ENCODE measurements around the gene PCYT2. TPM values are rescaled to one million over a fixed set of nuclear protein-coding genes. Genes with fewer than 3 reads are reported as not detected.

The PCYT2 gene
- total RNA-seq, 6 experiments from 2014 or later = 63.5 to 103 (median 89.3) TPM

DNA sequence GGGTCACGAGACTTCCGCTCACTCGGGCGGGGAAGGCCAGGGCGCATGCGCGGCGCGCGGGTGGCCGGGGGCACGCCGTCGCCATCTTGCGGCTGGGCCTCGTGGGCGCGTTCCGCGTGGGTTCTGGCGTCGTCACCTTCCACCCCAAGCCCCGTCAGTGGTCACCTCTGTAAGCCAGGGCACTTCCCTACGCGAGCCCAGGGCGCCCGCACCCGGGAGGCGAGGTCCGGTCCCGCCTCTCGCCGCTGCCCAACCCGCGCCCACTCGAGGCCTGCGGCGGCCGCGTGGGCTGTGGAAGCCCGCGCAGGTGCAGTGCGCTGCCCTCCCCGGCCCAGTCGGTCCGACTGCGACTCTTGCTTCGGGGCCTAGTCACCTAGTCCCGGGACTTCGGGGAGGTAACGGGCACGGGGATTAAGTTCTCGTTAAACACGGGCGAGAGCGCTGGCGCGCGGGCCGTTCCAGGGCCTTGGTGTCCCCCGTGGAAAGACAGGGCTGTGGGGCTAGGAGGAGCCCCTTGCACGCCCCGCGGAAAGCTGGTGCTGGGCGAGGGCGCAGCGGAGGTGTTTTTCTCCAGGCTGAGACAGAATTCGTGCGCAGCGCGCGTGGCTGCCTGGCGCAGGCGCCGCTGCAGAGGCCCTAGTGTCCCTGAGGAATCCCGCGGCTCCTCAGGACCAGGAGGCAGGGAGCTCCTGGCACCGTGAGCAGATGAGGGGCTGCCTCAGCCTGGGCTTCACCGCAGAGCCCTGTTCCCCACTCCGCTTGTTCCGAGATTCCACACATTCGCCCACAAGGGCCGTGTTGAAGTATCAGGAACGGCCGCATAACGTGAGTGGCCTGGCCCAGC, 39.6 kb downstream of the PCYT2 start:
- H3K36me3 ChIP-seq = peaks cover 0 to 16% (median 8%) of the 10 kb centered on the region in 4 donors
- 0% methylated on average over 4 of the region's 86 CpGs for WGBS (ENCODE audit: insufficient coverage, low coverage, low lambda C conversion rate, missing lambda C conversion rate)
- peak; percentile 92 for TF ChIP-seq POLR2A (IDR thresholded peaks at IDR 0.05)
- TF ChIP-seq, protein P1, sequence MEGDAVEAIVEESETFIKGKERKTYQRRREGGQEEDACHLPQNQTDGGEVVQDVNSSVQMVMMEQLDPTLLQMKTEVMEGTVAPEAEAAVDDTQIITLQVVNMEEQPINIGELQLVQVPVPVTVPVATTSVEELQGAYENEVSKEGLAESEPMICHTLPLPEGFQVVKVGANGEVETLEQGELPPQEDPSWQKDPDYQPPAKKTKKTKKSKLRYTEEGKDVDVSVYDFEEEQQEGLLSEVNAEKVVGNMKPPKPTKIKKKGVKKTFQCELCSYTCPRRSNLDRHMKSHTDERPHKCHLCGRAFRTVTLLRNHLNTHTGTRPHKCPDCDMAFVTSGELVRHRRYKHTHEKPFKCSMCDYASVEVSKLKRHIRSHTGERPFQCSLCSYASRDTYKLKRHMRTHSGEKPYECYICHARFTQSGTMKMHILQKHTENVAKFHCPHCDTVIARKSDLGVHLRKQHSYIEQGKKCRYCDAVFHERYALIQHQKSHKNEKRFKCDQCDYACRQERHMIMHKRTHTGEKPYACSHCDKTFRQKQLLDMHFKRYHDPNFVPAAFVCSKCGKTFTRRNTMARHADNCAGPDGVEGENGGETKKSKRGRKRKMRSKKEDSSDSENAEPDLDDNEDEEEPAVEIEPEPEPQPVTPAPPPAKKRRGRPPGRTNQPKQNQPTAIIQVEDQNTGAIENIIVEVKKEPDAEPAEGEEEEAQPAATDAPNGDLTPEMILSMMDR (IDR thresholded peaks at IDR 0.05) = peak in 3 of 4 donors; percentile 30 to 56 (median 38)
- peaks cover 0 to 42% (median 21%) of the 10 kb centered on the region in 4 donors for H3K4me1 ChIP-seq
- intact Hi-C loops (cut with DNase I) = no loop called here
- ATAC-seq (peak; percentile 6 to 32 (median 16)), DNase-seq (peak; percentile 96 to 97 (median 97))
- peak overlapping the region; percentile 96 to 99 (median 99) for H3K27ac ChIP-seq
- no peaks in the 10 kb centered on the region for H3K27me3 ChIP-seq
- H3K4me3 ChIP-seq = peak overlapping the region; percentile 87 to 99 (median 93)
- no peaks in the 10 kb centered on the region for H3K9me3 ChIP-seq

DNA sequence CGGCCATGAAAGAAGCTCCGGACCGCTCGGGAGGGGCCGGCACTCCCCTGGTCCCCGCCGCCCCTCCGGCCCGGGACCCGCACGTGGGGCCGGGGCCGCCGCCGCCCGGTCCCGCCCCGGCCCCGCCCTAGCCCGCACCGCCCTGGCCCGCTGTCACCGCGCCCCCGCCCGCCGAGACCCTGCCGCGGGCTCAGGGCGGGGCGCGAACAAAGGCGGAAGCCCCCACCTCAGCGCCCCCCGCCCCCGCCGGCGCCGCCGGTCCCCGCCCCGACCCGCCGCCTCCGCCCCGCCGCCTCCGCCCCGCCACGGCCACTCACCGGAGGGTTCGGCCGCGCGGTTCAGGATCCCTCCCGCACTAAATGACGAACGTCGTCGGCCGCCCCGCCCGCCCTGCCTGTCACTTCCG, 40.2 kb downstream of the PCYT2 start, which contains the start of gene ARHGDIA:
TSS of gene ARHGDIA (minus strand) at position 357 of the 406 bp plus-strand sequence. CDS start 1,407 bp downstream, outside the sequence.
- ATAC-seq = peak; percentile 16 to 63 (median 40)
- peaks cover 0 to 48% (median 24%) of the 10 kb centered on the region in 4 donors for H3K4me1 ChIP-seq
- 0% methylated on average over 8 of the region's 64 CpGs for whole genome bisulfite sequencing (ENCODE audit: insufficient coverage, low coverage, low lambda C conversion rate, missing lambda C conversion rate)

DNA sequence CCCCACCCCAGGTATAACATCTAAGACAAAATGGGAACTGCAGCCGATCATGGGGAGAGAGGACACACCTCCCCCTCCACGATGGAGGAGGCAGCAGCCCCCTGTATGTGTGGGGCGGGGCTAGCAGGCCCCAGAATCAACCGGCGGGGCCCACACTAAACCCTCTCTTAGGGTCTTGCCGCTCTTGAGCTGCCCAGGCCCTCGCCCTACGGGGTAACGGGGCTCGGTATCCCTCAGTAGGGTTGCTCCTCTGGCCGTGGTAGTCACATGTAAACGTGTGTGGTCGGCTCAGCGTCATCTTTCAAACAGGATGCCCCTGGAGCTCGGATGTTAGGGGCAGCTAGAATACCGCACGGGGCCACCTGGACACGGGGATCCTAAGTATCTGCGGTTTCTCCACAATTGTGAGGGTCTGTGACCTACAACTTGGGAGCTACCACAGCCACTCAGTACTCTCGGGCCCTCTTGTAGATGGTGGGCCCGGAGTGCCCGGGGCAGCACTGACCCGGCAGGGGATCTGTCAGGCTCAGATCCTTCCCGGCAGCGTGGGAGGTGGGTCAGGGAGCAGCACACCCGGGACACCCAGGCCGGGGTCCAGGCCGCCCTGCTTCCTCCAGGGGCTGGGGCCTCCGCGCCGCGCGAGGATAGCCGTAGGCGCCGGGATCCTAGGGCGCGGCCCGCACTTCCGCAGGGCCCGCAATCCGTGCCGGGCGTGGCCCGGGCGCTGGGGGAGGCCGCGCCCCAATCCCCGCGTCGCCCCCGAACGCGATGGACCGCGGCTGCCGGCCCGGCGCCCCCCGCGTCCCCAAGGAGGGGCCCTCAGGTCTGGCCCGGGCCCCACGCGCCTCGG, 40.8 kb downstream of the PCYT2 start:
- Histone ChIP-seq H3K4me1 (peaks cover 0 to 51% (median 25%) of the 10 kb centered on the region in 4 donors), H3K36me3 (peaks cover 0 to 16% (median 8%) of the 10 kb centered on the region in 4 donors)
- ATAC-seq = peak in 2 of 4 donors; percentile 0

More for the DNA sequence above, 40.2 kb downstream of the PCYT2 start, which contains the start of gene ARHGDIA:
- peak within 1 kb of the TSS; percentile 87 to 99 (median 93) for H3K4me3 ChIP-seq
- H3K27ac ChIP-seq = peak within 1 kb of the TSS; percentile 96 to 99 (median 99)
- TF ChIP-seq POLR2A (IDR thresholded peaks at IDR 0.05) = no peak
- TF ChIP-seq, protein P1 (IDR thresholded peaks at IDR 0.05) = no peak
- H3K36me3 ChIP-seq = peaks cover 0 to 16% (median 8%) of the 10 kb centered on the region in 4 donors
- intact Hi-C loops (cut with DNase I) = no loop called here
- DNase-seq = peak in 1 of 3 donors; percentile 56
- H3K27me3 ChIP-seq = no peaks in the 10 kb centered on the region
- H3K9me3 ChIP-seq = no peaks in the 10 kb centered on the region

More for the DNA sequence above, 40.8 kb downstream of the PCYT2 start:
- intact Hi-C loops (cut with DNase I) = no loop called here
- H3K27me3 ChIP-seq = no peaks in the 10 kb centered on the region
- 1% methylated on average over 16 of the region's 65 CpGs for WGBS (ENCODE audit: insufficient coverage, low coverage, low lambda C conversion rate, missing lambda C conversion rate)
- peak; percentile 60 to 65 (median 63) for DNase-seq
- H3K9me3 ChIP-seq = no peaks in the 10 kb centered on the region
- H3K27ac ChIP-seq = peak overlapping the region; percentile 82 to 99 (median 93)
- TF ChIP-seq, protein P1 (IDR thresholded peaks at IDR 0.05) = no peak
- peak; percentile 33 for TF ChIP-seq POLR2A (IDR thresholded peaks at IDR 0.05)
- peak overlapping the region; percentile 86 to 99 (median 86) for H3K4me3 ChIP-seq

Data from right lobe of liver (tissue), 6 donors.